ENCODE measurements around the gene MRPL3. TPM values are rescaled to one million over a fixed set of nuclear protein-coding genes. Genes with fewer than 3 reads are reported as not detected.

Gene MRPL3
- total RNA-seq, 1 experiment from 2014 or later: 142 TPM

DNA sequence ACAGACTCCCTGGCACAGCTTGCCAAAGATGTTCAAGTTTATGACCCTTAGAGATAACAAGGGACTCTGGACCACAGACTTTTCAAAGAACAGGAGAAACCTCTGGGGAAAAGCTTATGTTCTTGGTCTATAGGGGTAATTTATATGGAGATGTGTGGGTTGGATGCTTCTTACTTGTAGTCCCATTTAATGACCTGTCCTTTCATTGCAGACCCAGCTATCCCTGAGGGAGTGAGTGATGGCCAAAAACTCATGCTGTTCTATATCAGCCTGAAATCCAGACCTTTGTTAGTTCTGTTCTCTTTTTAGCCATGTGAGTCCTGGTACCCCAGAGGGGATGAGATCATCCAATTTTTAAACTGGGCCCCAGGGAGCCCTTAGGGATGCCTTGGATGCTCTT is 43.7 kb upstream of the MRPL3 start:
- no TSS peak for BruUV-seq (replicated peaks)
- no peaks in the 10 kb centered on the region for H3K9me3 ChIP-seq (ENCODE audit: control insufficient read depth in 1 of 2, insufficient read depth in 1 of 2, low read depth in 1 of 2, low read length in 2 of 2)
- ChIA-PET CTCF (no interaction called here), POLR2A (no interaction called here), RAD21 (ENCODE audit: low non-redundant PET in 1 of 2, low total read pairs in 2 of 2, uncharacterized antibody in 2 of 2, unreplicated experiment in 2 of 2) (no interaction called here)
- no peak for TF ChIP-seq EZH2phosphoT487 (IDR thresholded peaks at IDR 0.05; ENCODE audit: borderline replicate concordance)
- no peak overlapping the region for H2AFZ ChIP-seq (ENCODE audit: low read depth, low read length, poor library complexity, severe bottlenecking)
- H3K79me2 ChIP-seq (ENCODE audit: insufficient read depth, low read length): no peaks in the 10 kb centered on the region
- no peak overlapping the region for H3K27ac ChIP-seq (ENCODE audit: low read depth, low read length)
- H3K4me3 ChIP-seq (replicated peaks in 1 of 2; ENCODE audit: low read depth in 1 of 2, low read length in 2 of 2): no peak overlapping the region
- H3K4me1 ChIP-seq (ENCODE audit: control insufficient read depth in 1 of 2, insufficient read depth in 2 of 2, low read length in 2 of 2): peaks cover 7 to 14% of the 10 kb centered on the region in 2 experiments
- no peaks in the 10 kb centered on the region for H4K20me1 ChIP-seq (ENCODE audit: insufficient read depth)
- peaks cover 7% of the 10 kb centered on the region; the same call in 1 of the 2 replicates for H3K27me3 ChIP-seq (ENCODE audit: insufficient read depth, low read length)
- no peak overlapping the region for H3K9ac ChIP-seq (ENCODE audit: low read length)
- no peaks in the 10 kb centered on the region for H3K9me2 ChIP-seq (ENCODE audit: insufficient read depth)
- DNase-seq (ENCODE audit: low read depth, low spot score) (no peak), ATAC-seq (no peak)
- intact Hi-C loops (cut with micrococcal nuclease): no loop called here
- no peak overlapping the region for H3K4me2 ChIP-seq (ENCODE audit: low read length)
- no peaks in the 10 kb centered on the region for H3K36me3 ChIP-seq (ENCODE audit: control insufficient read depth in 1 of 2, insufficient read depth in 2 of 2, low read length in 2 of 2)

- Histone ChIP-seq H3K36me3 (ENCODE audit: control insufficient read depth in 1 of 2, insufficient read depth in 2 of 2, low read length in 2 of 2) (no peaks in the 10 kb centered on the region), H4K20me1 (ENCODE audit: insufficient read depth) (no peaks in the 10 kb centered on the region), H3K4me2 (ENCODE audit: low read length) (peak overlapping the region; percentile 47), H3K4me1 (ENCODE audit: control insufficient read depth in 1 of 2, insufficient read depth in 2 of 2, low read length in 2 of 2) (peaks cover 7 to 14% of the 10 kb centered on the region in 2 experiments), H3K9me2 (ENCODE audit: insufficient read depth) (no peaks in the 10 kb centered on the region), H3K27ac (ENCODE audit: low read depth, low read length) (no peak overlapping the region), H2AFZ (ENCODE audit: low read depth, low read length, poor library complexity, severe bottlenecking) (peak overlapping the region; percentile 7), H3K79me2 (ENCODE audit: insufficient read depth, low read length) (no peaks in the 10 kb centered on the region), H3K9ac (ENCODE audit: low read length) (no peak overlapping the region), H3K27me3 (ENCODE audit: insufficient read depth, low read length) (no peaks in the 10 kb centered on the region), H3K9me3 (ENCODE audit: control insufficient read depth in 1 of 2, insufficient read depth in 1 of 2, low read depth in 1 of 2, low read length in 2 of 2) (no peaks in the 10 kb centered on the region), H3K4me3 (replicated peaks in 1 of 2; ENCODE audit: low read depth in 1 of 2, low read length in 2 of 2) (no peak overlapping the region)
- ChIA-PET RAD21 (ENCODE audit: low non-redundant PET in 1 of 2, low total read pairs in 2 of 2, uncharacterized antibody in 2 of 2, unreplicated experiment in 2 of 2) (no interaction called here), POLR2A (no interaction called here), CTCF (no interaction called here)
- BruUV-seq (replicated peaks): no TSS peak
- DNase-seq (ENCODE audit: low read depth, low spot score) (no peak), ATAC-seq (peak; percentile 56)
- intact Hi-C loops (cut with micrococcal nuclease): no loop called here
- TF ChIP-seq, protein P1, sequence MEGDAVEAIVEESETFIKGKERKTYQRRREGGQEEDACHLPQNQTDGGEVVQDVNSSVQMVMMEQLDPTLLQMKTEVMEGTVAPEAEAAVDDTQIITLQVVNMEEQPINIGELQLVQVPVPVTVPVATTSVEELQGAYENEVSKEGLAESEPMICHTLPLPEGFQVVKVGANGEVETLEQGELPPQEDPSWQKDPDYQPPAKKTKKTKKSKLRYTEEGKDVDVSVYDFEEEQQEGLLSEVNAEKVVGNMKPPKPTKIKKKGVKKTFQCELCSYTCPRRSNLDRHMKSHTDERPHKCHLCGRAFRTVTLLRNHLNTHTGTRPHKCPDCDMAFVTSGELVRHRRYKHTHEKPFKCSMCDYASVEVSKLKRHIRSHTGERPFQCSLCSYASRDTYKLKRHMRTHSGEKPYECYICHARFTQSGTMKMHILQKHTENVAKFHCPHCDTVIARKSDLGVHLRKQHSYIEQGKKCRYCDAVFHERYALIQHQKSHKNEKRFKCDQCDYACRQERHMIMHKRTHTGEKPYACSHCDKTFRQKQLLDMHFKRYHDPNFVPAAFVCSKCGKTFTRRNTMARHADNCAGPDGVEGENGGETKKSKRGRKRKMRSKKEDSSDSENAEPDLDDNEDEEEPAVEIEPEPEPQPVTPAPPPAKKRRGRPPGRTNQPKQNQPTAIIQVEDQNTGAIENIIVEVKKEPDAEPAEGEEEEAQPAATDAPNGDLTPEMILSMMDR (IDR thresholded peaks at IDR 0.05 in 2 of 3, conservative IDR thresholded peaks at IDR 0.05 in 1 of 3; ENCODE audit: borderline replicate concordance in 1 of 3, insufficient read depth in 1 of 3, low read depth in 2 of 3, low read length in 2 of 3): no peak
- TF ChIP-seq ELF1 (IDR thresholded peaks at IDR 0.05; ENCODE audit: borderline replicate concordance, low read depth): no peak
- TF ChIP-seq JUND (IDR thresholded peaks at IDR 0.05): no peak
- no peak for TF ChIP-seq REST (IDR thresholded peaks at IDR 0.05; ENCODE audit: low read depth)
- TF ChIP-seq CEBPB (IDR thresholded peaks at IDR 0.05; ENCODE audit: low read depth): no peak
- TF ChIP-seq EGR1 (IDR thresholded peaks at IDR 0.05; ENCODE audit: low read depth): no peak
- no peak for TF ChIP-seq POLR2AphosphoS5 (IDR thresholded peaks at IDR 0.05; ENCODE audit: low read depth, low read length)
- no peak for TF ChIP-seq MAX (IDR thresholded peaks at IDR 0.05)
- no peak for TF ChIP-seq SP1 (IDR thresholded peaks at IDR 0.05; ENCODE audit: low read depth)
- no peak for TF ChIP-seq SRF (IDR thresholded peaks at IDR 0.05; ENCODE audit: low read depth)
- TF ChIP-seq YY1 (IDR thresholded peaks at IDR 0.05; ENCODE audit: extremely low read depth, insufficient replicate concordance, low read depth, low read length): no peak
- TF ChIP-seq, protein P2, sequence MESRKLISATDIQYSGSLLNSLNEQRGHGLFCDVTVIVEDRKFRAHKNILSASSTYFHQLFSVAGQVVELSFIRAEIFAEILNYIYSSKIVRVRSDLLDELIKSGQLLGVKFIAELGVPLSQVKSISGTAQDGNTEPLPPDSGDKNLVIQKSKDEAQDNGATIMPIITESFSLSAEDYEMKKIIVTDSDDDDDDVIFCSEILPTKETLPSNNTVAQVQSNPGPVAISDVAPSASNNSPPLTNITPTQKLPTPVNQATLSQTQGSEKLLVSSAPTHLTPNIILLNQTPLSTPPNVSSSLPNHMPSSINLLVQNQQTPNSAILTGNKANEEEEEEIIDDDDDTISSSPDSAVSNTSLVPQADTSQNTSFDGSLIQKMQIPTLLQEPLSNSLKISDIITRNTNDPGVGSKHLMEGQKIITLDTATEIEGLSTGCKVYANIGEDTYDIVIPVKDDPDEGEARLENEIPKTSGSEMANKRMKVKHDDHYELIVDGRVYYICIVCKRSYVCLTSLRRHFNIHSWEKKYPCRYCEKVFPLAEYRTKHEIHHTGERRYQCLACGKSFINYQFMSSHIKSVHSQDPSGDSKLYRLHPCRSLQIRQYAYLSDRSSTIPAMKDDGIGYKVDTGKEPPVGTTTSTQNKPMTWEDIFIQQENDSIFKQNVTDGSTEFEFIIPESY (IDR thresholded peaks at IDR 0.05; ENCODE audit: extremely low read depth, insufficient replicate concordance, low read length): no peak
- TF ChIP-seq FOSL1 (IDR thresholded peaks at IDR 0.05; ENCODE audit: low read depth): no peak
These were observed 41.8 kb upstream of the MRPL3 start for GRCh38 chr3:131544557-131544956.

Measured in HCT116 (cell line).